NB4 (cell line): Measurements from ENCODE around the gene CREB3L2.

ENCODE experiments used
- DNase-seq: peaks from one replicate; pipeline ENCODE4 v3.0.0; 2010; ENCODE audit warnings: low read depth
- H3K4me3 ChIP-seq: one replicate; pipeline ENCODE4 v1.5.1; 2011; ENCODE audit warnings: mild to moderate bottlenecking, low read depth, low read length, moderate library complexity
- MYC ChIP-seq: IDR thresholded peaks from 2 replicates; pipeline ENCODE4 v1.6.1; 2011; ENCODE audit warnings: low read depth, low read length
- POLR2A ChIP-seq: IDR thresholded peaks from 2 replicates; pipeline ENCODE4 v1.6.1; 2011; ENCODE audit warnings: mild to moderate bottlenecking; ENCODE audit not compliant: insufficient read length; ENCODE audit errors: extremely low read depth
- TF ChIP-seq, protein P1 (sequence below): IDR thresholded peaks from 2 replicates; pipeline ENCODE4 v1.6.1; 2011; ENCODE audit warnings: low read depth, low read length
- TF ChIP-seq, protein P2 (sequence below): IDR thresholded peaks from one replicate; pipeline ENCODE4 v1.5.1; 2012; ENCODE audit warnings: low read depth, low read length

Gene CREB3L2

DNA sequence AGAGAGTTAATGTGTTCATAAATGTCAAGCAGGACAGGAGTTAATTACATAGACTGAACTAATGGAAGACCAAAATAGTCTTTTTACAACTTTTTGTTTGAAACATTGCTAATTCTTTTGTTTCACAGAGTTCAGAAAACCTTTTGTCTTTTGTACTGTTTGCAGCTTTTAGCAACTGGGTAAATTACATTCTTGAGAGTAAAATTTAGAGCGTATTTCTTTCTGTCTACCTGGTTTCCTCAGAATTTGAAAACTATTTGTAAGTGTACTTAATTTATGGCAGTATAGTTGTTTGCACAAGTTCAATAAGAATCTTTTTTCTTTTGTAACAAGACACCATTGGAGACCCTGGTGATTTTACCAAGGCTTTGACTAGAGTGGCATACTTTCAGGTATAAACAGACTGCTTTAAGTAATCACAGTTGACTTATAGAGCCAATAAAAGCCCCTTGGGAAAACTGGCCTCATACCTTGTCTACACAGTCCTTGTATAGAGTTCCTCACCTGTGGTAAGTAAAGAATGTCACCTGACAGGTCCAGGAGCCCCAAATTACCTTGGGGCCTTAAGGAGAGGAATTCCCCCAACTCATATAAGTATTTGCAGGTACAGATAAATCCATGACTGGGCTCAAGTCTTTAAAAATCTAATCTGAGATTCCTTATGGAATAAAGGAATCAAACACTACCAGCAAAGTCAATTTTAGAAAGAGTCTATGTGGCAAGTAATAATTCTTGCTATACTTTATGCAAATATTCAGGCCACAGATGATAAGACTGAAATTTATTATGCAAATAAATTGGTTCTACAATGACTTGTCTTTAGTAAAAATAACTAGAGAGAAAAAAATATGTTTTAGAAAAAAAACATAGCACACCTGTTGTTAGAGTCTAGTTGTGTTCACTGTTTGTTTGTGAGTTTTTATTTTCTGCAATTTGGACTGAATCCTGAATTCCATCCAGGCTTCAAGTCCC, 23.6 kb upstream of the CREB3L2 start:
- TF ChIP-seq MYC (no peak), POLR2A (no peak)
- TF ChIP-seq, protein P1, sequence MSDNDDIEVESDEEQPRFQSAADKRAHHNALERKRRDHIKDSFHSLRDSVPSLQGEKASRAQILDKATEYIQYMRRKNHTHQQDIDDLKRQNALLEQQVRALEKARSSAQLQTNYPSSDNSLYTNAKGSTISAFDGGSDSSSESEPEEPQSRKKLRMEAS = no peak
- TF ChIP-seq, protein P2, sequence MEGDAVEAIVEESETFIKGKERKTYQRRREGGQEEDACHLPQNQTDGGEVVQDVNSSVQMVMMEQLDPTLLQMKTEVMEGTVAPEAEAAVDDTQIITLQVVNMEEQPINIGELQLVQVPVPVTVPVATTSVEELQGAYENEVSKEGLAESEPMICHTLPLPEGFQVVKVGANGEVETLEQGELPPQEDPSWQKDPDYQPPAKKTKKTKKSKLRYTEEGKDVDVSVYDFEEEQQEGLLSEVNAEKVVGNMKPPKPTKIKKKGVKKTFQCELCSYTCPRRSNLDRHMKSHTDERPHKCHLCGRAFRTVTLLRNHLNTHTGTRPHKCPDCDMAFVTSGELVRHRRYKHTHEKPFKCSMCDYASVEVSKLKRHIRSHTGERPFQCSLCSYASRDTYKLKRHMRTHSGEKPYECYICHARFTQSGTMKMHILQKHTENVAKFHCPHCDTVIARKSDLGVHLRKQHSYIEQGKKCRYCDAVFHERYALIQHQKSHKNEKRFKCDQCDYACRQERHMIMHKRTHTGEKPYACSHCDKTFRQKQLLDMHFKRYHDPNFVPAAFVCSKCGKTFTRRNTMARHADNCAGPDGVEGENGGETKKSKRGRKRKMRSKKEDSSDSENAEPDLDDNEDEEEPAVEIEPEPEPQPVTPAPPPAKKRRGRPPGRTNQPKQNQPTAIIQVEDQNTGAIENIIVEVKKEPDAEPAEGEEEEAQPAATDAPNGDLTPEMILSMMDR = no peak
- DNase-seq = no peak
- no peak overlapping the region for H3K4me3 ChIP-seq

DNA sequence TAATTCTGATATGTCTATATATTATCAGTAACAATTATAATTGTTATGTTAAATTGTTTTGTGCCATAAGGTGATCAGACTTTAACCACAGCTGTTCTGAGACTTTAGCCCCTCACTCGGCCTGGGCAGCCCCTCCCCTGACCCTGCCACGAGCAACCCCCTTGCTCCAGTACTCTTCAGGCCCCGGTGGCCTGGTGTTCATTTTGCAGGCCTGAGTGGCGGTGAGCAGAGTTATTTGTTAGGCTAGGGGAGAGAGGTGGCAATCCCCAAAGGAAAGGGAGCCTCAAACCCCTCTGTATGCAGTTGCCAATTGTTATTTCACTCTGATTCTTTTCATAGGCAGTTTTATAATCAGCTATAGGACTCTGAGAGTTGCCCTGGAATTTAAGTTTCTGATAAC, 22.9 kb upstream of the CREB3L2 start:
- DNase-seq = no peak
- H3K4me3 ChIP-seq = no peak overlapping the region
- TF ChIP-seq, protein P1 = no peak
- TF ChIP-seq, protein P2 = no peak

DNA sequence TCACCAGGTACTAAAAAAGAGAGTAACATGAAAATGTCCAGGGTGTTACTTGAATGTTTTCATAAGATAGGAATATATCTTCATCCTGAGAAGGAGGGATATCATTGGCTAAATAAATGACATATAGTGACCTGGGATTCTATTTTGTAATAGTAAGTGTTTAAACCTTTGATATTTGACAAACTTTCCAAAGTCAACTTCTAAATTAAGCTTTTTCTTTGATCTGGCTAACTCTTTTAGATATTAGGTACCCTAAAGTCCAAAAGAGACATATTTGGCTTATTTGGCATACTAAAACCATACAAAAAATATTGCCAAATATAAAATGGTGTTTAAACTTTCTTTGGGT, 22.4 kb upstream of the CREB3L2 start:
- DNase-seq = no peak
- TF ChIP-seq MYC (no peak), POLR2A (no peak)
- TF ChIP-seq, protein P1 = no peak
- TF ChIP-seq, protein P2 = no peak
- no peak overlapping the region for H3K4me3 ChIP-seq

DNA sequence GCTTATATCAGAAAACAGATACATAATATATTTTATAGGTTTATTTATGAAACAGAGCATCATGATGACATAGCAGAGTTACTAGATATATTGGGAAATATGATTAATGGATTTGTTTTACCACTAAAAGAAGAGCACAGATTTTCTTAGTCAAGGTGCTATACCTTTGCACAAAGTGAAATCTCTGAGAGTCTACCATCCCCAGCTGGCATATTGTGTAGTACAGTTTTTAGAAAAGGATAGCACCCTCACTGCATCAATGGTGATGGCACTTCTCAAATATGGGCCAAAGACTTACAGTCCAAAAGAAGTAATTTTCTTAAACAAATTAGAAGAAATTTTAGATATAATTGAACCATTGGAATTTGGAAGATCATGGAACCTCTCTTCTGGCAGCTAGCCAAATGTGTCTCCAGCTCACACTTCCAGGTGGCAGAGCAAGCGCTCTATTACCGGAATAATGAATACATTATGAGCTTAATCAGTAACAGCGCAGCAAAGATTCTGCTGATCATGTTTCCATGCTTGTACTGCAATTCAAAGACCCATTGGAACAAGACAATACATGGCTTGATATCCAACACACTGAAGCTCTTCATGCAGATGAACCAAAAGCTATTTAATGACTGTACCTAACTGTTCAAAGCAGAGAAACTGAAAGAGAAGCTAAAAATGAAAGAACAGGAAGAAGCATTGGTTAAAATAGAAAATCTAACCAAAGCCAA, 21.9 kb upstream of the CREB3L2 start:
- TF ChIP-seq, protein P1 = no peak
- TF ChIP-seq, protein P2 = no peak
- TF ChIP-seq MYC = no peak
- DNase-seq = no peak
- no peak overlapping the region for H3K4me3 ChIP-seq

DNA sequence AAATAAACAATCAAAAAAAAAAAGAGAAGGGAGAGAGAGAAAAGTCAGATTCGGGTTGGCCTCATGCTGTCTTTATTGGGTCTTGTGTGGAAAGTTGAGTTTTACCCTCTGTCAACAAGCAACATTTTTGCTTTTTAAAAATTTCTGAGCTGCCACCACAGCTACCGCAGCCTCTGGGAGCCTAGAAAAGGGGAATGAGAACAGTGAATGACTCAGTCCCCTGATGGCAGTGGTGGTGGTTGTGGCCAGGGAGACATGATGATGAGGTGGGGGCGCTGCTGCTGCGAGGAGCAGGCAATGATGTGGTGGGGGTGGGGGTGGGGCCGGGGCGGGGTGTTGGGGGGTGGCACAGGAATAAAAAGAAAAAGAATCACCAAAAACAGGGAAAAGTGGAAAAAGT, 20.0 kb upstream of the CREB3L2 start:
- H3K4me3 ChIP-seq = no peak overlapping the region
- TF ChIP-seq, protein P2 = no peak
- peak; percentile 48 for DNase-seq
